Urinary bladder (tissue), 4 donors: ENCODE data around the gene ARL6IP6. TPM values are rescaled to one million over a fixed set of nuclear protein-coding genes. Genes with fewer than 3 reads are reported as not detected.
"Not testable (repeated sequence)": the region's sequence is repeated elsewhere in the genome, so short reads cannot be mapped to it uniquely, and the experiment has no call there.

Experiments used
- DNase-seq: peaks from one replicate; pipeline ENCODE4 v3.0.0-alpha.2; 2015; ENCODE audit errors: extremely low spot score
- H3K27ac ChIP-seq: one replicate; pipeline ENCODE4 v1.5.1; 2013; ENCODE audit warnings: low read depth, mild to moderate bottlenecking, moderate library complexity
- H3K36me3 ChIP-seq: one replicate; pipeline ENCODE4 v1.6.1; 2013; ENCODE audit warnings: mild to moderate bottlenecking, moderate library complexity; ENCODE audit not compliant: insufficient read depth
- H3K4me1 ChIP-seq: one replicate; pipeline ENCODE4 v1.6.1; 2013; ENCODE audit warnings: mild to moderate bottlenecking, moderate library complexity; ENCODE audit not compliant: insufficient read depth
- H3K4me3 ChIP-seq: one replicate; pipeline ENCODE4 v1.5.1; 2013; ENCODE audit warnings: low read depth, low read length
- WGBS: extraction: QIAGEN DNeasy Blood & Tissue Kit; methylation state at CpG from one replicate; pipeline ENCODE4 v1.1.7; 2013; 5-methylcytosine and 5-hydroxymethylcytosine counted together
- polyA plus RNA-seq: library from polyadenylated mRNA; stranded (reverse); fragments of 200-250 nt; gene quantifications from one replicate; pipeline ENCODE4 v1.2.3, GENCODE V29; 2013
- total RNA-seq: library from RNA; depleted of rRNA; stranded (reverse); fragments of >200 nt; gene quantifications from one replicate; pipeline ENCODE4 v1.2.3, GENCODE V29; 2014
- donor health status: healthy with polysubstance abuse.
- donor health status: healthy.

The ARL6IP6 gene
- total and polyA plus RNA-seq, 2 donors: 10.9 to 30.2 TPM

GRCh38 chr2:152739705-152740104 lies 21.3 kb downstream of the ARL6IP6 start:
- H3K4me3 ChIP-seq, H3K4me1 ChIP-seq, DNase-seq, H3K27ac ChIP-seq, H3K36me3 ChIP-seq: not testable (repeated sequence)
- WGBS: 84% methylated on average over 1 of the region's 1 CpG

- WGBS: 38% methylated on average over 2 of the region's 2 CpGs
- no peaks in the 10 kb centered on the region for H3K4me1 ChIP-seq
- H3K27ac ChIP-seq: no peak overlapping the region
- no peak overlapping the region for H3K4me3 ChIP-seq
- peak; percentile 29 for DNase-seq
- H3K36me3 ChIP-seq: peaks cover 4% of the 10 kb centered on the region
These were observed 22.4 kb downstream of the ARL6IP6 start for GRCh38 chr2:152740743-152741328.

DNA sequence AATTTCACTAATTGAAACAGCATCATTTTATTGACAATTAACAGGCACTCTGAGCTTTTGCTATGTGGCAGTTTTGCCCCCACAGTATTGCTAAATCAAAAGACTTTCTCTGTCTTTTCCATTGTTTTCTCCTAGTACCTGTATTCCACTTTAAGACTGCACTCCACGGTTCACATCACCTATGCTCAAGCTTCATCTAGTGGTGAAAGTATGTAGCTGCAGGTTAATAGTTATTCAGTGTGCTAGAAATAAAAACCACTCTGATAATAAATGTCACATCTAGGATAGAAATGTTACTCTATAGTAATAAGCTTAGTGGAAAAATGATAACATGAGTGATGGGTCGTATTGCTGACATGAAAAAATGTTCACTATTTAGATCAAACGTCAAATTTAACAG lies 24.6 kb downstream of the ARL6IP6 start:
- Histone ChIP-seq H3K4me3 (no peak overlapping the region), H3K36me3 (no peaks in the 10 kb centered on the region), H3K4me1 (no peaks in the 10 kb centered on the region), H3K27ac (no peak overlapping the region)
- WGBS: 53% methylated on average over 3 of the region's 3 CpGs
- DNase-seq: no peak

GRCh38 chr2:152747751-152748150 lies 29.3 kb downstream of the ARL6IP6 start:
- H3K4me1 ChIP-seq, H3K4me3 ChIP-seq, DNase-seq, H3K27ac ChIP-seq, H3K36me3 ChIP-seq: not testable (repeated sequence)
- WGBS: 88% methylated on average over 4 of the region's 4 CpGs

DNA sequence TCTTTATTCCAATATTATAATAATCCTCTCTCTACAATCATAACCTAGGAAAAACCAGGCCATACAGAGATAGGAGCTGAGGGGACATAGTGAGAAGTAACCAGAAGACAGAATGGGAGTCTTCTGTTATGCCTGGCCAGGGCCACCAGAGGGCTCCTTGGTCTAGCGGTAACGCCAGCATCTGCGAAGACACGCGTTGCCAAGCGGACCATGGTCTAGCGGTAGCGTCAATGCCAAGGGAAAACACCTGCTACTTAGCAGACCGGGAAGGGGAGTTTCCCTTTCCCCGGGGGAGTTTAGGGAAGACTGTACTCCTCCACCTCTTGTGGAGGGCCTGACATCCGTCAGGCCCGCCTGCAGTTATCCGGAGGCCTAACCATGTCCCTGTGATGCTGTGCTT lies 36.6 kb downstream of the ARL6IP6 start:
- no peak for DNase-seq
- no peak overlapping the region for H3K4me3 ChIP-seq

GRCh38 chr2:152759290-152760072 lies 41.1 kb downstream of the ARL6IP6 start:
- Histone ChIP-seq H3K4me1 (no peaks in the 10 kb centered on the region), H3K27ac (no peak overlapping the region), H3K4me3 (no peak overlapping the region), H3K36me3 (peaks cover 2% of the 10 kb centered on the region)
- WGBS: 94% methylated on average over 6 of the region's 6 CpGs
- DNase-seq: no peak

More for the DNA sequence above, 36.6 kb downstream of the ARL6IP6 start:
- no peak overlapping the region for H3K27ac ChIP-seq
- H3K4me1 ChIP-seq: no peaks in the 10 kb centered on the region
- WGBS: 86% methylated on average over 13 of the region's 13 CpGs
- H3K36me3 ChIP-seq: peaks cover 2% of the 10 kb centered on the region

- 81% methylated on average over 4 of the region's 4 CpGs for WGBS
- no peaks in the 10 kb centered on the region for H3K4me1 ChIP-seq
- DNase-seq: no peak
- no peak overlapping the region for H3K4me3 ChIP-seq
- no peak overlapping the region for H3K27ac ChIP-seq
- H3K36me3 ChIP-seq: peaks cover 2% of the 10 kb centered on the region
These were observed 42.8 kb downstream of the ARL6IP6 start for GRCh38 chr2:152761214-152761613.

DNA sequence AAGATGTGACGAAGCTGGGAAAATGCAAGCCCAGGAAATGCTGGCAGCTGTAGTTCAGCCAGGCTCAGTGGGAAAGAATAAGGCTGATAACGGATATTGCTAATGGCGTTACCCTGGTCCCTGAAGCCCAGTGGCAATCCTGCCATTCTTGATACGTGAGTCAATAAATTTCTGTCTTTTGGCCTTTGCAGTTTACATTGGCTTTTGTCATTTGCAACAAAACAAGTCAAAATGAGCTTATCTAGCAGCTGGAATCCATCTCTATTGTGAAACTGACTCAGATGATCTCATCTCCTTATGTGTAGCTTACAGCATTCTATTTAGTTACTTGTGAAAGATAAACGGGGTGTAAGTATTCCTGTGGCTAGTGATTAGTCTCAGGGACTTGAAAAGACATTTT lies 43.8 kb downstream of the ARL6IP6 start:
- H3K27ac ChIP-seq: no peak overlapping the region

DNA sequence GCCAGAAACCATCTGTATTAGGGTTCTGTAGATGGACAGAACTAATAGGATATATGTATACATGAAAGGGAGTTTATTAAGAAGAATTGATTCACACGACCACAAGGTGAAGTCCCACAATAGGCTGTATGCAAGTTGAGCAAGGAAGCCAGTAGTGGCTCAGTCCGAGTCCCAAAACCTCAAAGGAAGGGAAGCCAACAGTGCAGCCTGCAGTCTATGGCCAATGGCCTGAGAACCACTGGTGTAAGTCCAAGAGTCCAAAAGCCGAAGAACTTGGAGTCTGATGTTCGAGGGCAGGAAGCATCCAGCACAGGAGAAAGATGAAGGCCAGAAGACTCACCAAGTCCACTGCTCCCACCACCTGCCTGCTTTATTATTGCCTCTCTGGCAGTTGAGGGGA lies 44.8 kb downstream of the ARL6IP6 start:
- H3K27ac ChIP-seq, H3K4me1 ChIP-seq, H3K4me3 ChIP-seq, DNase-seq, H3K36me3 ChIP-seq: not testable (repeated sequence)
- WGBS: 92% methylated on average over 4 of the region's 4 CpGs

More for the DNA sequence above, 43.8 kb downstream of the ARL6IP6 start:
- DNase-seq: no peak
- peaks cover 2% of the 10 kb centered on the region for H3K36me3 ChIP-seq
- H3K4me3 ChIP-seq: no peak overlapping the region
- 58% methylated on average over 5 of the region's 5 CpGs for WGBS
- H3K4me1 ChIP-seq: no peaks in the 10 kb centered on the region

DNA sequence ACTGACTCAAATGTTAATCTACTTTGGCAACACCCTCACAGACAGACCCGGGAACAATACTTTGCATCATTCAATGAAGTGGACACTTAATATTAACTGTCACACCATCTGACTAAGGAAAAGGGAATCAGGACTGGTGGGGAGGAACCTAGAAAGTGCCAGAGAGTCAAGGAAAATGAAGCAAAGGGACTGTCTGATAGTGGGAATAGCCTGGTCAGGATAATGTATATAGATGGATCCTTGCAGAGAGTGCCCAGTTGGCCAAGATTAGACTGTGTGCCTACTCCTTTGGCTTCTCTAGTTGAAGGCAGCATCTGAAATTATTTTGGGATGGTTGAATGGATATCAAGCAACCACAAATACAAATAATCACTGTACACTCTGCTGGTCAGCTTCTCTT lies 45.2 kb downstream of the ARL6IP6 start:
- Histone ChIP-seq H3K27ac (no peak overlapping the region), H3K4me3 (no peak overlapping the region), H3K4me1 (no peaks in the 10 kb centered on the region), H3K36me3 (peaks cover under 1% of the 10 kb centered on the region)
- DNase-seq: no peak
- WGBS: 90% methylated on average over 1 of the region's 1 CpG

GRCh38 chr2:152766928-152767327 lies 48.5 kb downstream of the ARL6IP6 start:
- Histone ChIP-seq H3K36me3 (no peaks in the 10 kb centered on the region), H3K4me3 (no peak overlapping the region), H3K27ac (no peak overlapping the region), H3K4me1 (no peaks in the 10 kb centered on the region)
- 46% methylated on average over 1 of the region's 1 CpG for WGBS
- no peak for DNase-seq

DNA sequence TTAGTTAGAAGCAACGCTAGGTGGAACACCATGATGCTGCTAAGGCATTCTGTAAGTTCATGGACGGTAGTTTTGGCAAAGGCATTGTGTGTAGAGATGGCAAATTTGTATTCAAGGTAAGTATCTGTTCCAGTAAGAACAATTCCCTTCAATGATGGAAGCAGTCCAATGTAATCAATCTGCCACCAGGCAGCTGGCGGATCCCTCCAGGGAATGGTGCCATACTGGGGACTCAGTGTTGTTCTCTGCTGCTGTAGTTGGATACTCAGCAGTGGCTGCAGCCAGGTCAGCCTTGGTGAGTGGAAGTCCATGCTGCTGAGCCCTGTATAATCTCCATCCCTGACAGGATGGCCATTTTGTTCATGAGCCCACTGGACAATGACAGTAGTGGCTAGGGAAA lies 62.8 kb downstream of the ARL6IP6 start:
- Histone ChIP-seq H3K4me3 (no peak overlapping the region), H3K27ac (no peak overlapping the region), H3K4me1 (no peaks in the 10 kb centered on the region), H3K36me3 (no peaks in the 10 kb centered on the region)
- DNase-seq: no peak
- 87% methylated on average over 3 of the region's 3 CpGs for WGBS

DNA sequence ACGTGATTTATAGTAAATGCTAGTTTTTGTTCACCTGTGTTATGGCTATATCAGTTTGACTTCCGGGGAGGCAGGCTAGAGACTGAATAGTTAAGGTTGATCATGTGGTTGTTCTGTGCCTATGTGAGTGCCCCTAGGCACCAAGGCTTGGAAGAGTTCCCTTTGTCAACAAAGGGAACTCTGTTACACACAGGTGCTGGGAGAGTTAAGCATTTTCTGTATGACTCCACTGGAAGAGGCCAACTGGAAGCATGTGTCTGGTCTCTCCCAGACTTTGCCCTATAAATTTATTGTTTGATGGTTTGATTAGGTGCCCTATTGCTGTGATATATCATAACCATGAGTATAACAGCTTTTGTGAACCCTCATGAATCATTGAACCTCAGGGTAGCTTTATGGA lies 63.8 kb downstream of the ARL6IP6 start:
- 53% methylated on average over 2 of the region's 2 CpGs for WGBS
- no peak for DNase-seq
- no peak overlapping the region for H3K4me3 ChIP-seq
- no peak overlapping the region for H3K27ac ChIP-seq
- H3K36me3 ChIP-seq: no peaks in the 10 kb centered on the region
- no peaks in the 10 kb centered on the region for H3K4me1 ChIP-seq

DNA sequence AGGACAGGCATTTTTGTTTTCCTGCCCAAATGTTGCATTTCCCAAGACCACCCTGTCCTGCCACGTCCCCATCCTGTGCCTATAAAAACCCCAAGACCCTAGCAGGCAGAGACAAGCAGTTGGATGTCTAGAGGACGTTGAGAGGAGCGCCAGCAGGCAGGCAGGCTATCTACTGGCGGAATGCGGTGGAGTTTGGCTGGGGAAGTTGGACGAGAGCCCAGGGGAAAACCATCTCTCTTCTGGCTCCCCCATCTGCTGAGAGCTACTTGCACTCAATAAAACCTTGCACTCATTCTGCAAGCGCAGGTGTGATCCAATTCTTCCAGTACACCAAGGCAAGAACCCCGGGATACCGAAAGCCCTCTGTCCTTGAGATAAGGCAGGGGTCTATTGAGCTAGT lies 72.5 kb downstream of the ARL6IP6 start:
- no peaks in the 10 kb centered on the region for H3K36me3 ChIP-seq
- WGBS: 67% methylated on average over 9 of the region's 9 CpGs
- DNase-seq: no peak
- no peak overlapping the region for H3K27ac ChIP-seq
- no peak overlapping the region for H3K4me3 ChIP-seq
- H3K4me1 ChIP-seq: no peaks in the 10 kb centered on the region
